GM12878 (cell line): Measurements from ENCODE around the gene YES1.

Experiments used
- BHLHE40 ChIP-seq, 2 experiments: fragments of 450-650 bp in 1 of 2; IDR thresholded peaks; 2 replicates each; pipeline ENCODE4 v1.6.1; 2011 to 2017; ENCODE audit warnings: low read depth in 2 of 2, borderline replicate concordance in 1 of 2, improper control_type of control experiment in 1 of 2, low read length in 1 of 2, mild to moderate bottlenecking in 1 of 2
- CEBPZ ChIP-seq: fragments of 150-350 bp; IDR thresholded peaks from 2 replicates; pipeline ENCODE4 v1.6.1; 2016; ENCODE audit warnings: low read depth, low read length
- CTCF ChIP-seq, 3 experiments: IDR thresholded peaks in 2 of 3; conservative IDR thresholded peaks in 1 of 3; 2 replicates each; pipeline ENCODE4 v1.5.1; 2011; ENCODE audit warnings: low read depth in 3 of 3, low read length in 3 of 3, mild to moderate bottlenecking in 3 of 3, control low read depth in 2 of 3, moderate library complexity in 2 of 3, inconsistent platforms in 1 of 3, mixed read lengths in 1 of 3; ENCODE audit not compliant: control insufficient read depth in 2 of 3, insufficient read depth in 1 of 3; ENCODE audit errors: extremely low read depth in 1 of 3
- HDAC2 ChIP-seq: fragments of 200-600 bp; sonication (generic); IDR thresholded peaks from 2 replicates; pipeline ENCODE4 v1.6.1; 2017
- MYC ChIP-seq: IDR thresholded peaks from 2 replicates; pipeline ENCODE4 v1.6.1; 2011; ENCODE audit warnings: mild to moderate bottlenecking, low read length, moderate library complexity, inconsistent platforms; ENCODE audit not compliant: insufficient read depth, insufficient replicate concordance, insufficient read length, severe bottlenecking
- POLR2AphosphoS5 ChIP-seq: IDR thresholded peaks from 2 replicates; pipeline ENCODE4 v1.6.1; 2011; ENCODE audit warnings: mild to moderate bottlenecking, low read length, inconsistent platforms
- SIN3A ChIP-seq: IDR thresholded peaks from 2 replicates; pipeline ENCODE4 v1.6.1; 2012; ENCODE audit warnings: low read depth, low read length, improper control_type of control experiment
- SUZ12 ChIP-seq: fragments of 200-600 bp; sonication (generic); IDR thresholded peaks from one replicate; pipeline ENCODE4 v1.6.1; 2018; ENCODE audit warnings: antibody characterized with exemption, mild to moderate bottlenecking; ENCODE audit not compliant: unreplicated experiment
- USF1 ChIP-seq: IDR thresholded peaks from 2 replicates; pipeline ENCODE4 v1.6.1; 2011; ENCODE audit warnings: borderline replicate concordance, low read depth, mild to moderate bottlenecking, moderate library complexity, mixed read lengths, low read length; ENCODE audit not compliant: insufficient read depth; ENCODE audit errors: extremely low read length
- USF2 ChIP-seq: IDR thresholded peaks from 2 replicates; pipeline ENCODE4 v1.6.1; 2011; ENCODE audit warnings: low read depth, low read length, improper control_type of control experiment, borderline replicate concordance

- TF ChIP-seq SIN3A (no peak), SUZ12 (no peak), POLR2AphosphoS5 (no peak), USF1 (no peak), USF2 (no peak), MYC (no peak), CTCF (IDR thresholded peaks at IDR 0.05 in 2 of 3, conservative IDR thresholded peaks at IDR 0.05 in 1 of 3; ENCODE audit: control insufficient read depth in 2 of 3, extremely low read depth in 1 of 3, insufficient read depth in 1 of 3, low read depth in 3 of 3, low read length in 3 of 3) (no peak), BHLHE40 (IDR thresholded peaks at IDR 0.05; ENCODE audit: borderline replicate concordance in 1 of 2, low read depth in 2 of 2, low read length in 1 of 2) (no peak), HDAC2 (no peak), CEBPZ (no peak)
Measured at GRCh38 chr18:813172-814071, 1.4 kb upstream of the YES1 start.
